DND-41 (cell line): ENCODE data around the gene OSCAR.

Experiments used
- EZH2 ChIP-seq: IDR thresholded peaks from 3 replicates; pipeline ENCODE4 v1.6.1; 2012; ENCODE audit warnings: borderline replicate concordance, low read depth, mild to moderate bottlenecking, moderate library complexity, low read length, inconsistent platforms; ENCODE audit not compliant: severe bottlenecking
- TF ChIP-seq, protein P1 (sequence below): IDR thresholded peaks from 2 replicates; pipeline ENCODE4 v1.5.1; 2012; ENCODE audit warnings: borderline replicate concordance, low read length, moderate library complexity, mild to moderate bottlenecking; ENCODE audit not compliant: poor library complexity, severe bottlenecking; ENCODE audit errors: extremely low read depth

DNA sequence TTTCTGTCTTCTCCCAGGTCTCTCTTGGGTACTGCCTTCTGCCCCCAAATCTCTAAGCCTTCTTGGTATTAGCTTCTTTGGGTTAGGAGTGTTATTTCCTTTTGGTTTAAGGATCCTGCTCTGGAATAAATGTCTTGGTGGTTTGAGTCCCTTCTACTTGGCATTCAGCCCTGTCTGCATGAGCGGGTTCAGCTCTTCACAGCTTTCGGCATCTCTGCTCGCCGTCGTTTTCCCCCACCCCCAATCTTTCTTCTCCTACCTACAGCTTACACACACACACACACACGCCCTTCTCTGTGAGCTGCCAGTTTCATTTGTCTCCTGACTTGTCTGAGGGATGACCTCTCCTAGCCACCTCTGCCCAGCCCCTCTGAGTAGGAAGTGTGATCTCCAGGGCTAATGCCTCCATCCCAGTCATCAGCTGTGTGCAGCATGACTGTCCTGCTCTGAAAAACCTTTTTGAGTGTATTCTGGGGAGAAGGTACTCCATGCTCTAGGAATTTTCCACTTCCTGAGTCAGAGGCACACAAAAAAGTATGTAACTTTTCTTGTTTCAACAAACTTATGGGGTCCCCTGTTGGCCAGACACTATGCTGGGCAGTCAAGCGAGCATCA lies 41.7 kb upstream of the OSCAR start:
- no peak for TF ChIP-seq EZH2
- TF ChIP-seq, protein P1, sequence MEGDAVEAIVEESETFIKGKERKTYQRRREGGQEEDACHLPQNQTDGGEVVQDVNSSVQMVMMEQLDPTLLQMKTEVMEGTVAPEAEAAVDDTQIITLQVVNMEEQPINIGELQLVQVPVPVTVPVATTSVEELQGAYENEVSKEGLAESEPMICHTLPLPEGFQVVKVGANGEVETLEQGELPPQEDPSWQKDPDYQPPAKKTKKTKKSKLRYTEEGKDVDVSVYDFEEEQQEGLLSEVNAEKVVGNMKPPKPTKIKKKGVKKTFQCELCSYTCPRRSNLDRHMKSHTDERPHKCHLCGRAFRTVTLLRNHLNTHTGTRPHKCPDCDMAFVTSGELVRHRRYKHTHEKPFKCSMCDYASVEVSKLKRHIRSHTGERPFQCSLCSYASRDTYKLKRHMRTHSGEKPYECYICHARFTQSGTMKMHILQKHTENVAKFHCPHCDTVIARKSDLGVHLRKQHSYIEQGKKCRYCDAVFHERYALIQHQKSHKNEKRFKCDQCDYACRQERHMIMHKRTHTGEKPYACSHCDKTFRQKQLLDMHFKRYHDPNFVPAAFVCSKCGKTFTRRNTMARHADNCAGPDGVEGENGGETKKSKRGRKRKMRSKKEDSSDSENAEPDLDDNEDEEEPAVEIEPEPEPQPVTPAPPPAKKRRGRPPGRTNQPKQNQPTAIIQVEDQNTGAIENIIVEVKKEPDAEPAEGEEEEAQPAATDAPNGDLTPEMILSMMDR, result no peak
